Nucleus accumbens (tissue), 56 donors: Measurements from ENCODE around the gene LCN6.
A peak's percentile ranks its signal among the peaks of the same experiment; 100 is the strongest.

Experiments
- DNase-seq, 56 donors: peaks; one replicate each; lab custom pipeline; 2025; lab: John Stamatoyannopoulos, UW

Gene LCN6

GRCh38 chr9:136746621-136747020 is 1.7 kb downstream of the LCN6 start:
- DNase-seq = no peak

GRCh38 chr9:136746155-136746490 is 2.2 kb downstream of the LCN6 start:
- DNase-seq = no peak

GRCh38 chr9:136745389-136746154 is 2.8 kb downstream of the LCN6 start:
- DNase-seq = no peak

GRCh38 chr9:136744773-136745172 is 3.6 kb downstream of the LCN6 start:
- DNase-seq = no peak

- no peak for DNase-seq
These were observed 4.6 kb downstream of the LCN6 start for GRCh38 chr9:136743639-136744211.

- DNase-seq = no peak
These were observed 5.5 kb downstream of the LCN6 start, which contains the start of gene LCN10 for GRCh38 chr9:136742591-136743391. LCN10 (minus strand) TSS chr9:136742940; CDS start chr9:136742903, 37 bp downstream.

GRCh38 chr9:136741883-136742571 is 6.3 kb downstream of the LCN6 start:
- no peak for DNase-seq

GRCh38 chr9:136740971-136741882 is 7.1 kb downstream of the LCN6 start:
- DNase-seq = peak in 15 of 56 donors; percentile 5 to 55 (median 24)

- no peak for DNase-seq
These were observed 7.8 kb downstream of the LCN6 start for GRCh38 chr9:136740491-136740890.

GRCh38 chr9:136740069-136740468 is 8.3 kb downstream of the LCN6 start:
- DNase-seq = no peak

- no peak for DNase-seq
These were observed 8.8 kb downstream of the LCN6 start for GRCh38 chr9:136739509-136739908.

GRCh38 chr9:136738960-136739359 is 9.4 kb downstream of the LCN6 start:
- no peak for DNase-seq

- no peak for DNase-seq
These were observed 12.4 kb downstream of the LCN6 start for GRCh38 chr9:136735812-136736480.

- DNase-seq = peak in 1 of 56 donors; percentile 24
These were observed 13.4 kb downstream of the LCN6 start for GRCh38 chr9:136734837-136735496.

- DNase-seq = no peak
These were observed 14.7 kb downstream of the LCN6 start for GRCh38 chr9:136733611-136734010.

GRCh38 chr9:136732444-136733178 is 15.7 kb downstream of the LCN6 start:
- no peak for DNase-seq

GRCh38 chr9:136729926-136730325 is 18.4 kb downstream of the LCN6 start:
- no peak for DNase-seq

GRCh38 chr9:136729144-136729543 is 19.2 kb downstream of the LCN6 start:
- no peak for DNase-seq
